ENCODE results near the gene CAMK2A.

Gene CAMK2A

GRCh38 chr5:150298701-150299451, 9.3 kb upstream of the CAMK2A start:
- DNase-seq = no peak

- DNase-seq = no peak
Measured at GRCh38 chr5:150297934-150298595, 8.5 kb upstream of the CAMK2A start.

GRCh38 chr5:150297236-150297890, 7.8 kb upstream of the CAMK2A start:
- no peak for DNase-seq

GRCh38 chr5:150296496-150296895, 6.9 kb upstream of the CAMK2A start:
- no peak for DNase-seq

- DNase-seq = no peak
Measured at GRCh38 chr5:150295741-150296486, 6.3 kb upstream of the CAMK2A start.

GRCh38 chr5:150295172-150295634, 5.6 kb upstream of the CAMK2A start:
- no peak for DNase-seq

- no peak for DNase-seq
Measured at GRCh38 chr5:150294551-150295071, 5.0 kb upstream of the CAMK2A start.

GRCh38 chr5:150293091-150293941, 3.7 kb upstream of the CAMK2A start:
- DNase-seq = no peak

- no peak for DNase-seq
Measured at GRCh38 chr5:150291388-150292385, 2.1 kb upstream of the CAMK2A start.

GRCh38 chr5:150288791-150289190, 782 bp downstream of the CAMK2A start:
- DNase-seq = no peak

- no peak for DNase-seq
Measured at GRCh38 chr5:150288361-150288760, 1.2 kb downstream of the CAMK2A start.

GRCh38 chr5:150286820-150287219, 2.8 kb downstream of the CAMK2A start:
- DNase-seq = no peak

GRCh38 chr5:150285114-150285513, 4.5 kb downstream of the CAMK2A start:
- DNase-seq = no peak

- no peak for DNase-seq
Measured at GRCh38 chr5:150284311-150284710, 5.3 kb downstream of the CAMK2A start.

GRCh38 chr5:150283904-150284303, 5.7 kb downstream of the CAMK2A start:
- no peak for DNase-seq

- no peak for DNase-seq
Measured at GRCh38 chr5:150281987-150282386, 7.6 kb downstream of the CAMK2A start.

- no peak for DNase-seq
Measured at GRCh38 chr5:150279330-150280020, 10.1 kb downstream of the CAMK2A start.

- no peak for DNase-seq
Measured at GRCh38 chr5:150278916-150279315, 10.7 kb downstream of the CAMK2A start.

GRCh38 chr5:150278046-150278730, 11.4 kb downstream of the CAMK2A start:
- no peak for DNase-seq

All from stimulated activated naive CD4-positive, alpha-beta T cell (primary cell).